HepG2 (cell line): ENCODE measurements around the gene ANKLE1. TPM values are rescaled to one million over a fixed set of nuclear protein-coding genes. Genes with fewer than 3 reads are reported as not detected.
A peak's percentile ranks its signal among the peaks of the same experiment; 100 is the strongest.

ENCODE experiments used
- ATRX ChIP-seq: sonication (generic); formaldehyde crosslinking; IDR thresholded peaks from 2 replicates; pipeline ENCODE4 v1.4.0; 2020; ENCODE audit warnings: missing genetic modification reagents, borderline replicate concordance
- CHD4 ChIP-seq: fragments of 200-600 bp; sonication (generic); IDR thresholded peaks from 2 replicates; pipeline ENCODE4 v1.7.0; 2017; ENCODE audit warnings: mild to moderate bottlenecking, low read length, borderline replicate concordance
- EEA1 ChIP-seq: sonication (generic); formaldehyde crosslinking; IDR thresholded peaks from 2 replicates; pipeline ENCODE4 v1.5.1; 2020; ENCODE audit warnings: mild to moderate bottlenecking, missing genetic modification reagents, borderline replicate concordance
- GATAD2A ChIP-seq: IDR thresholded peaks from 2 replicates; pipeline ENCODE4 v1.6.1; 2016
- GZF1 ChIP-seq: sonication (generic); formaldehyde crosslinking; IDR thresholded peaks from 2 replicates; pipeline ENCODE4 v1.5.1; 2020; ENCODE audit warnings: mild to moderate bottlenecking, missing genetic modification reagents
- KDM5A ChIP-seq: fragments of 200-600 bp; sonication (generic); IDR thresholded peaks from 2 replicates; pipeline ENCODE4 v1.7.0; 2018; ENCODE audit warnings: antibody characterized with exemption, mild to moderate bottlenecking, low read length, borderline replicate concordance
- KMT2A ChIP-seq: sonication (generic); formaldehyde crosslinking; IDR thresholded peaks from 2 replicates; pipeline ENCODE4 v1.4.0; 2020; ENCODE audit warnings: missing genetic modification reagents
- MAFG ChIP-seq: sonication (generic); formaldehyde crosslinking; IDR thresholded peaks from 2 replicates; pipeline ENCODE4 v1.5.1; 2020; ENCODE audit warnings: mild to moderate bottlenecking, missing genetic modification reagents
- MAFK ChIP-seq, 2 experiments: IDR thresholded peaks in 1 of 2; conservative IDR thresholded peaks in 1 of 2; 2 replicates each; pipeline ENCODE4 v1.6.1; 2011; ENCODE audit warnings: improper control_type of control experiment in 2 of 2, low read length in 2 of 2
- MLLT10 ChIP-seq: sonication (generic); formaldehyde crosslinking; IDR thresholded peaks from 2 replicates; pipeline ENCODE4 v1.4.0; 2020; ENCODE audit warnings: missing genetic modification reagents
- RFX5 ChIP-seq: IDR thresholded peaks from 2 replicates; pipeline ENCODE4 v1.6.1; 2011; ENCODE audit warnings: low read depth, low read length, improper control_type of control experiment
- SIX4 ChIP-seq: sonication (generic); formaldehyde crosslinking; IDR thresholded peaks from 2 replicates; pipeline ENCODE4 v1.4.0; 2020; ENCODE audit warnings: missing genetic modification reagents
- XRCC5 ChIP-seq: fragments of 200-400 bp; formaldehyde crosslinking; optimal IDR thresholded peaks from 2 replicates; pipeline ENCODE3; 2017; ENCODE audit warnings: mild to moderate bottlenecking, low read length
- YEATS2 ChIP-seq: sonication (generic); formaldehyde crosslinking; IDR thresholded peaks from 2 replicates; pipeline ENCODE4 v1.4.0; 2020; ENCODE audit warnings: missing genetic modification reagents, borderline replicate concordance
- ZBTB42 ChIP-seq: sonication (generic); formaldehyde crosslinking; IDR thresholded peaks from 2 replicates; pipeline ENCODE4 v1.5.0; 2020; ENCODE audit warnings: mild to moderate bottlenecking, missing genetic modification reagents
- ZFP1 ChIP-seq: IDR thresholded peaks from 2 replicates; pipeline ENCODE4 v1.6.1; 2016
- ZKSCAN5 ChIP-seq: sonication (generic); formaldehyde crosslinking; IDR thresholded peaks from 2 replicates; pipeline ENCODE4 v1.5.1; 2020; ENCODE audit warnings: mild to moderate bottlenecking, missing genetic modification reagents
- ZMYM3 ChIP-seq: sonication (generic); formaldehyde crosslinking; IDR thresholded peaks from 2 replicates; pipeline ENCODE4 v1.5.1; 2020; ENCODE audit warnings: mild to moderate bottlenecking, missing genetic modification reagents
- ZMYM4 ChIP-seq: sonication (generic); formaldehyde crosslinking; IDR thresholded peaks from 2 replicates; pipeline ENCODE4 v1.8.1; 2023; ENCODE audit warnings: mild to moderate bottlenecking, missing genetic modification reagents
- ZNF235 ChIP-seq: sonication (generic); formaldehyde crosslinking; IDR thresholded peaks from 2 replicates; pipeline ENCODE4 v1.8.1; 2023; ENCODE audit warnings: mild to moderate bottlenecking, missing genetic modification reagents, borderline replicate concordance
- ZNF264 ChIP-seq: sonication (generic); formaldehyde crosslinking; IDR thresholded peaks from 2 replicates; pipeline ENCODE4 v1.4.0; 2020; ENCODE audit warnings: missing genetic modification reagents
- ZNF430 ChIP-seq: sonication (generic); formaldehyde crosslinking; IDR thresholded peaks from 2 replicates; pipeline ENCODE4 v1.9.0; 2021; ENCODE audit warnings: mild to moderate bottlenecking, missing genetic modification reagents
- ZNF577 ChIP-seq: sonication (generic); formaldehyde crosslinking; IDR thresholded peaks from 2 replicates; pipeline ENCODE4 v1.4.0; 2020; ENCODE audit warnings: mild to moderate bottlenecking, low read depth, missing genetic modification reagents, borderline replicate concordance
- ZNF768 ChIP-seq: sonication (generic); formaldehyde crosslinking; IDR thresholded peaks from 2 replicates; pipeline ENCODE4 v1.4.0; 2020; ENCODE audit warnings: missing genetic modification reagents
- ZNF839 ChIP-seq: sonication (generic); formaldehyde crosslinking; IDR thresholded peaks from 2 replicates; pipeline ENCODE4 v1.4.0; 2020; ENCODE audit warnings: missing genetic modification reagents, mild to moderate bottlenecking, borderline replicate concordance
- ZSCAN22 ChIP-seq: sonication (generic); formaldehyde crosslinking; IDR thresholded peaks from 2 replicates; pipeline ENCODE4 v1.4.0; 2020; ENCODE audit warnings: mild to moderate bottlenecking, missing genetic modification reagents
- polyA plus RNA-seq, 8 experiments: library from polyadenylated mRNA; depleted of rRNA in 3 of 8; stranded (reverse) in 7 of 8; unstranded in 1 of 8; fragments of >200 nt; fragmentation: Illumina TruSeq in 4 of 8; extraction: Trizol in 4 of 8; gene quantifications; 2 replicates each; pipeline versions ENCODE4 v1.2.1 to v1.2.3, GENCODE V29; 2011 to 2016; ENCODE audit warnings: low read depth in 4 of 8, missing spikeins in 1 of 8, mixed read lengths in 1 of 8; ENCODE audit not compliant: insufficient read depth in 1 of 8
- total RNA-seq, 5 experiments: library from RNA; depleted of rRNA; stranded (reverse); fragments of >200 nt; fragmentation: Illumina TruSeq; extraction: Trizol; gene quantifications; 2 replicates each; pipeline ENCODE4 v1.2.3, GENCODE V29; 2016; ENCODE audit warnings: low read depth in 1 of 5
- TF ChIP-seq, protein P1 (sequence below): sonication (generic); formaldehyde crosslinking; conservative IDR thresholded peaks from 2 replicates; pipeline ENCODE4 v1.4.0; 2020; ENCODE audit warnings: missing genetic modification reagents
- TF ChIP-seq, protein P2 (sequence below): sonication (generic); formaldehyde crosslinking; IDR thresholded peaks from 2 replicates; pipeline ENCODE4 v1.4.0; 2020; ENCODE audit warnings: mild to moderate bottlenecking, missing genetic modification reagents
- TF ChIP-seq, protein P3 (sequence below): sonication (generic); formaldehyde crosslinking; IDR thresholded peaks from 2 replicates; pipeline ENCODE4 v1.4.0; 2020; ENCODE audit warnings: missing genetic modification reagents

ANKLE1 gene
- total and polyA plus RNA-seq, 2 of the 13 experiments (the other 11 are each of a cell fraction or from before 2014, with no cell fraction given): 0.69 to 1.5 TPM

DNA sequence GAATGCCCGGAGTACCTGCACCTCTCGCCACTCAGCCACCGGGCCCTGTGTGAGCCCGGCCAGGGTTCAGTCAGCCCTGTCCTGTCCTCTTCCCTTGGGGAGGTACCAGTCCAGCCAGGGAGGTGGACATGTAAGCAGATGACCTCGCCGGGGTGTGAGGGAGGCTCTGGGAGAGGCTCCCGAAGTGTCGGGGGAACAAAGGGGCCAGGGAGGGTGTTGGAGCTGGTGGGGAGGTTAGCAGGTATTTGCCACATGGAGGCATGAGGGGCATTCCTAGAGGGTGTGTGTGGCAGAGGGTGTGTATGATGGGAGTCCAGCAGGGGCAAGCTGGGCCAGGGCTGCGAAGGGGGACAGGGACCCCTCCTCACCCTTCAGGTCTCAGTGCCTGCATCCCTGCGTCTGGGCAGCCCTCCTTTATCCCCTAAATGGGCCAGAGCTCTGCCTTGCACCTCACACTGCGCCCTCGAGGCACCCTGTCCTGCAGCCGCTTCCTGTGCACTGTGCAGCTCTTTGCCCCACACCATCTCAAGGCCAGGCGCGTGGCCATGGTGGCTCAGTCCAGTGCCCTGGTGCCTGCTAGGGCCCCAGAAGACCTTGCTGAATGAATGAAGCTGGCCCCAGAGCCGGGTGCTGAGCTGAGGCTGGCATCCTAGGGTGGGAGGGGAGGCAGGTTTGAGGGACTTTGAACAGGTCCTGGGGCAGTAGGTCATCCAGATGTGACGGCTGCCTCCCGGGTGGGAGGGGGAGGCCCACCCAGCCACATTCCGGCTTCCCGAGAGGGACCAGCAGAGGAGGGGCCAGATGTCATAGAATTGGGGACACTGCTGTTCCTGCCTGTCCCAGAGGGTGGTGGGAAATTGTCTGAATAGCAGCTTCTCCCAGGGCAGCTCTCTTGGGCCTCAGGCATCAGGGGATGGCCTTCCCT is 30.8 kb downstream of the ANKLE1 start (continued):
- TF ChIP-seq, protein P1, sequence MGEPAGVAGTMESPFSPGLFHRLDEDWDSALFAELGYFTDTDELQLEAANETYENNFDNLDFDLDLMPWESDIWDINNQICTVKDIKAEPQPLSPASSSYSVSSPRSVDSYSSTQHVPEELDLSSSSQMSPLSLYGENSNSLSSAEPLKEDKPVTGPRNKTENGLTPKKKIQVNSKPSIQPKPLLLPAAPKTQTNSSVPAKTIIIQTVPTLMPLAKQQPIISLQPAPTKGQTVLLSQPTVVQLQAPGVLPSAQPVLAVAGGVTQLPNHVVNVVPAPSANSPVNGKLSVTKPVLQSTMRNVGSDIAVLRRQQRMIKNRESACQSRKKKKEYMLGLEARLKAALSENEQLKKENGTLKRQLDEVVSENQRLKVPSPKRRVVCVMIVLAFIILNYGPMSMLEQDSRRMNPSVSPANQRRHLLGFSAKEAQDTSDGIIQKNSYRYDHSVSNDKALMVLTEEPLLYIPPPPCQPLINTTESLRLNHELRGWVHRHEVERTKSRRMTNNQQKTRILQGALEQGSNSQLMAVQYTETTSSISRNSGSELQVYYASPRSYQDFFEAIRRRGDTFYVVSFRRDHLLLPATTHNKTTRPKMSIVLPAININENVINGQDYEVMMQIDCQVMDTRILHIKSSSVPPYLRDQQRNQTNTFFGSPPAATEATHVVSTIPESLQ (CRISPR knock-in tag): no peak
- TF ChIP-seq ZKSCAN5 (CRISPR knock-in tag) (no peak), GZF1 (CRISPR knock-in tag) (no peak), XRCC5 (no peak), MLLT10 (CRISPR knock-in tag) (no peak), ZBTB42 (CRISPR knock-in tag) (peak; percentile 89; the same call in 1 of the 2 replicates), ZNF264 (CRISPR knock-in tag) (no peak), KDM5A (no peak), CHD4 (no peak), MAFG (CRISPR knock-in tag) (no peak), ZNF839 (CRISPR knock-in tag) (no peak), GATAD2A (no peak), ZNF768 (0 out of 2 replicates have a peak, but pooled peaks have one; percentile 32), YEATS2 (CRISPR knock-in tag) (no peak), EEA1 (CRISPR knock-in tag) (no peak), ATRX (CRISPR knock-in tag) (no peak), KMT2A (no peak), MAFK (conservative IDR thresholded peaks at IDR 0.05 in 1 of 2, IDR thresholded peaks at IDR 0.05 in 1 of 2; ENCODE audit: low read length in 2 of 2) (no peak), ZNF430 (CRISPR knock-in tag) (no peak), ZNF235 (CRISPR knock-in tag) (no peak), ZNF577 (CRISPR knock-in tag) (no peak), ZFP1 (CRISPR knock-in tag) (no peak), RFX5 (no peak), ZSCAN22 (CRISPR knock-in tag) (no peak), SIX4 (CRISPR knock-in tag) (no peak), ZMYM4 (CRISPR knock-in tag) (no peak), ZMYM3 (CRISPR knock-in tag) (no peak)
- TF ChIP-seq, protein P2, sequence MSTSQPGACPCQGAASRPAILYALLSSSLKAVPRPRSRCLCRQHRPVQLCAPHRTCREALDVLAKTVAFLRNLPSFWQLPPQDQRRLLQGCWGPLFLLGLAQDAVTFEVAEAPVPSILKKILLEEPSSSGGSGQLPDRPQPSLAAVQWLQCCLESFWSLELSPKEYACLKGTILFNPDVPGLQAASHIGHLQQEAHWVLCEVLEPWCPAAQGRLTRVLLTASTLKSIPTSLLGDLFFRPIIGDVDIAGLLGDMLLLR (CRISPR knock-in tag): peak; percentile 3; the same call in 1 of the 2 replicates
- TF ChIP-seq, protein P3, sequence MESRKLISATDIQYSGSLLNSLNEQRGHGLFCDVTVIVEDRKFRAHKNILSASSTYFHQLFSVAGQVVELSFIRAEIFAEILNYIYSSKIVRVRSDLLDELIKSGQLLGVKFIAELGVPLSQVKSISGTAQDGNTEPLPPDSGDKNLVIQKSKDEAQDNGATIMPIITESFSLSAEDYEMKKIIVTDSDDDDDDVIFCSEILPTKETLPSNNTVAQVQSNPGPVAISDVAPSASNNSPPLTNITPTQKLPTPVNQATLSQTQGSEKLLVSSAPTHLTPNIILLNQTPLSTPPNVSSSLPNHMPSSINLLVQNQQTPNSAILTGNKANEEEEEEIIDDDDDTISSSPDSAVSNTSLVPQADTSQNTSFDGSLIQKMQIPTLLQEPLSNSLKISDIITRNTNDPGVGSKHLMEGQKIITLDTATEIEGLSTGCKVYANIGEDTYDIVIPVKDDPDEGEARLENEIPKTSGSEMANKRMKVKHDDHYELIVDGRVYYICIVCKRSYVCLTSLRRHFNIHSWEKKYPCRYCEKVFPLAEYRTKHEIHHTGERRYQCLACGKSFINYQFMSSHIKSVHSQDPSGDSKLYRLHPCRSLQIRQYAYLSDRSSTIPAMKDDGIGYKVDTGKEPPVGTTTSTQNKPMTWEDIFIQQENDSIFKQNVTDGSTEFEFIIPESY (CRISPR knock-in tag): peak; percentile 73
